HPDE6-E6E7 (cell line): ENCODE data around the gene FMNL2.
A peak's percentile ranks its signal among the peaks of the same experiment; 100 is the strongest.

Experiments used
- DNase-seq: peaks from one replicate; pipeline ENCODE4 v3.0.0; 2011; ENCODE audit warnings: missing footprints; ENCODE audit errors: extremely low spot score

FMNL2 gene

GRCh38 chr2:152555048-152555447 is 220.1 kb downstream of the FMNL2 start:
- DNase-seq: no peak

- no peak for DNase-seq
Observed at GRCh38 chr2:152556506-152556905, 221.5 kb downstream of the FMNL2 start.

- no peak for DNase-seq
Observed at GRCh38 chr2:152557273-152557888, 222.4 kb downstream of the FMNL2 start.

GRCh38 chr2:152558158-152558984 is 223.4 kb downstream of the FMNL2 start:
- no peak for DNase-seq

- DNase-seq: no peak
Observed at GRCh38 chr2:152559008-152559407, 224.0 kb downstream of the FMNL2 start.

GRCh38 chr2:152560166-152560565 is 225.2 kb downstream of the FMNL2 start:
- DNase-seq: no peak

GRCh38 chr2:152560873-152561595 is 226.1 kb downstream of the FMNL2 start:
- no peak for DNase-seq

GRCh38 chr2:152562198-152562884 is 227.4 kb downstream of the FMNL2 start:
- DNase-seq: no peak

GRCh38 chr2:152563764-152564163 is 228.8 kb downstream of the FMNL2 start:
- no peak for DNase-seq

GRCh38 chr2:152564754-152565551 is 230.0 kb downstream of the FMNL2 start:
- no peak for DNase-seq

- no peak for DNase-seq
Observed at GRCh38 chr2:152565884-152566727, 231.1 kb downstream of the FMNL2 start.

GRCh38 chr2:152566728-152567069 is 231.7 kb downstream of the FMNL2 start:
- no peak for DNase-seq

GRCh38 chr2:152568531-152568930 is 233.6 kb downstream of the FMNL2 start:
- DNase-seq: no peak

- no peak for DNase-seq
Observed at GRCh38 chr2:152569186-152569585, 234.2 kb downstream of the FMNL2 start.

- peak; percentile 62 for DNase-seq
Observed at GRCh38 chr2:152571048-152571766, 236.2 kb downstream of the FMNL2 start.

- DNase-seq: no peak
Observed at GRCh38 chr2:152572031-152572430, 237.1 kb downstream of the FMNL2 start.

GRCh38 chr2:152573168-152573567 is 238.2 kb downstream of the FMNL2 start:
- peak; percentile 26 for DNase-seq

GRCh38 chr2:152577579-152577978 is 242.6 kb downstream of the FMNL2 start:
- DNase-seq: no peak

- no peak for DNase-seq
Observed at GRCh38 chr2:152578573-152578972, 243.6 kb downstream of the FMNL2 start.

GRCh38 chr2:152580714-152581113 is 245.7 kb downstream of the FMNL2 start:
- no peak for DNase-seq
